DOHH2 (cell line): ENCODE data around the gene POGLUT3.

Experiments used
- H3F3A ChIP-seq: fragments of 200-600 bp; sonication (generic), shearing (Covaris generic); 2 replicates; pipeline ENCODE4 v1.6.0; 2016; ENCODE audit warnings: antibody characterized with exemption, mild to moderate bottlenecking; ENCODE audit not compliant: control insufficient read depth, insufficient read depth
- H3K27ac ChIP-seq: fragments of 200-600 bp; sonication (generic); 2 replicates; pipeline ENCODE4 v1.5.1; 2014; ENCODE audit warnings: low read depth, mild to moderate bottlenecking, low read length, moderate library complexity
- H3K27me3 ChIP-seq: fragments of 200-600 bp; sonication (generic); 2 replicates; pipeline ENCODE4 v1.6.1; 2014; ENCODE audit warnings: mild to moderate bottlenecking, low read length, mixed read lengths; ENCODE audit not compliant: control insufficient read depth
- H3K36me3 ChIP-seq: fragments of 200-600 bp; sonication (generic); 2 replicates; pipeline ENCODE4 v1.6.1; 2014; ENCODE audit warnings: mild to moderate bottlenecking, low read length, moderate library complexity, mixed read lengths; ENCODE audit not compliant: control insufficient read depth
- H3K4me1 ChIP-seq: fragments of 200-600 bp; sonication (generic); 2 replicates; pipeline ENCODE4 v1.6.1; 2014; ENCODE audit warnings: mild to moderate bottlenecking, low read length, mixed read lengths; ENCODE audit not compliant: control insufficient read depth
- H3K4me2 ChIP-seq: fragments of 200-600 bp; sonication (generic); 2 replicates; pipeline ENCODE4 v1.6.0; 2014; ENCODE audit warnings: mild to moderate bottlenecking, low read length, moderate library complexity
- H3K4me3 ChIP-seq: fragments of 200-600 bp; sonication (generic); 2 replicates; pipeline ENCODE4 v1.5.1; 2014; ENCODE audit warnings: mild to moderate bottlenecking, low read length, mixed read lengths
- H3K79me2 ChIP-seq: fragments of 200-600 bp; sonication (generic); 2 replicates; pipeline ENCODE4 v1.6.1; 2014; ENCODE audit warnings: mild to moderate bottlenecking, low read length, mixed read lengths; ENCODE audit not compliant: control insufficient read depth
- H3K9me2 ChIP-seq: fragments of 200-600 bp; sonication (generic); replicated peaks from 2 replicates; pipeline ENCODE4 v1.6.1; 2014; ENCODE audit warnings: mild to moderate bottlenecking, low read length, mixed read lengths; ENCODE audit not compliant: control insufficient read depth
- H3K9me3 ChIP-seq: fragments of 200-600 bp; sonication (generic); 2 replicates; pipeline ENCODE4 v1.6.1; 2014; ENCODE audit warnings: antibody characterized with exemption, low read length, mixed read lengths; ENCODE audit not compliant: control insufficient read depth, insufficient read depth
- H4K20me1 ChIP-seq: fragments of 200-600 bp; sonication (generic); 2 replicates; pipeline ENCODE4 v1.6.0; 2014; ENCODE audit warnings: low read depth, mild to moderate bottlenecking, antibody characterized with exemption, low read length, moderate library complexity; ENCODE audit not compliant: control insufficient read depth, insufficient read depth
- CTCF ChIP-seq: fragments of 200-600 bp; sonication (generic); IDR thresholded peaks from one replicate; pipeline ENCODE4 v1.5.1; 2014; ENCODE audit warnings: antibody characterized with exemption, mild to moderate bottlenecking, low read depth, low read length; ENCODE audit not compliant: poor library complexity, severe bottlenecking
- EZH2phosphoT487 ChIP-seq: fragments of 200-600 bp; sonication (generic); IDR thresholded peaks from 2 replicates; pipeline ENCODE4 v1.6.1; 2017; ENCODE audit warnings: borderline replicate concordance, mild to moderate bottlenecking, antibody characterized with exemption, low read length, moderate library complexity, mixed read lengths

POGLUT3 gene

GRCh38 chr11:108535384-108535955 is 37.3 kb upstream of the POGLUT3 start:
- Histone ChIP-seq H3K9me2 (no peaks in the 10 kb centered on the region), H3K27ac (no peak overlapping the region), H4K20me1 (no peaks in the 10 kb centered on the region), H3K9me3 (no peaks in the 10 kb centered on the region), H3K79me2 (no peaks in the 10 kb centered on the region), H3K4me2 (no peak overlapping the region), H3F3A (no peaks in the 10 kb centered on the region), H3K36me3 (no peaks in the 10 kb centered on the region), H3K27me3 (peaks cover 16% of the 10 kb centered on the region), H3K4me3 (no peak overlapping the region), H3K4me1 (no peaks in the 10 kb centered on the region)
- TF ChIP-seq EZH2phosphoT487 (no peak), CTCF (no peak)

GRCh38 chr11:108534274-108534882 is 36.2 kb upstream of the POGLUT3 start:
- TF ChIP-seq EZH2phosphoT487 (no peak), CTCF (no peak)
- no peaks in the 10 kb centered on the region for H3F3A ChIP-seq
- no peaks in the 10 kb centered on the region for H3K79me2 ChIP-seq
- peaks cover 16% of the 10 kb centered on the region for H3K27me3 ChIP-seq
- H3K9me3 ChIP-seq = no peaks in the 10 kb centered on the region
- no peaks in the 10 kb centered on the region for H3K4me1 ChIP-seq
- H4K20me1 ChIP-seq = no peaks in the 10 kb centered on the region
- no peaks in the 10 kb centered on the region for H3K9me2 ChIP-seq
- H3K36me3 ChIP-seq = no peaks in the 10 kb centered on the region
- H3K4me2 ChIP-seq = no peak overlapping the region
- H3K27ac ChIP-seq = no peak overlapping the region
- H3K4me3 ChIP-seq = no peak overlapping the region

- H3K27me3 ChIP-seq = no peaks in the 10 kb centered on the region
- H3K9me2 ChIP-seq = no peaks in the 10 kb centered on the region
- no peaks in the 10 kb centered on the region for H3K9me3 ChIP-seq
- no peak overlapping the region for H3K4me3 ChIP-seq
- H3K4me1 ChIP-seq = no peaks in the 10 kb centered on the region
- no peaks in the 10 kb centered on the region for H4K20me1 ChIP-seq
- H3K79me2 ChIP-seq = no peaks in the 10 kb centered on the region
- H3F3A ChIP-seq = no peaks in the 10 kb centered on the region
- H3K27ac ChIP-seq = no peak overlapping the region
- no peaks in the 10 kb centered on the region for H3K36me3 ChIP-seq
- H3K4me2 ChIP-seq = no peak overlapping the region
- TF ChIP-seq CTCF (no peak), EZH2phosphoT487 (no peak)
Measured at GRCh38 chr11:108530426-108530825, 32.2 kb upstream of the POGLUT3 start.
